Mesendoderm (in vitro differentiated cells): Measurements from ENCODE around the gene SAV1.

Experiments used
- DNase-seq: peaks from one replicate; pipeline ENCODE4 v3.0.0; 2013
- H2AK5ac ChIP-seq: 2 replicates; pipeline ENCODE4 v1.6.1; 2013; ENCODE audit warnings: low read length, inconsistent platforms
- H2BK120ac ChIP-seq: 2 replicates; pipeline ENCODE4 v1.6.1; 2013; ENCODE audit warnings: low read depth, mild to moderate bottlenecking, low read length, moderate library complexity, mixed read lengths
- H2BK15ac ChIP-seq: replicated peaks from 2 replicates; pipeline ENCODE4 v1.6.1; 2013; ENCODE audit warnings: low read depth, mild to moderate bottlenecking, moderate library complexity
- H2BK5ac ChIP-seq: 2 replicates; pipeline ENCODE4 v1.6.1; 2013; ENCODE audit warnings: low read length, inconsistent platforms
- H3K18ac ChIP-seq: 2 replicates; pipeline ENCODE4 v1.6.1; 2013; ENCODE audit warnings: mild to moderate bottlenecking, low read length, mixed read lengths
- H3K23ac ChIP-seq: one replicate; pipeline ENCODE4 v1.6.1; 2013; ENCODE audit warnings: low read length
- H3K27ac ChIP-seq: 2 replicates; pipeline ENCODE4 v1.5.1; 2013; ENCODE audit warnings: low read depth, mild to moderate bottlenecking, inconsistent platforms, low read length, moderate library complexity
- H3K27me3 ChIP-seq: 2 replicates; pipeline ENCODE4 v1.6.1; 2013; ENCODE audit warnings: low read length, control low read depth, mild to moderate bottlenecking, inconsistent platforms; ENCODE audit not compliant: insufficient read depth, poor library complexity
- H3K36me3 ChIP-seq: 2 replicates; pipeline ENCODE4 v1.6.1; 2013; ENCODE audit warnings: low read length, inconsistent platforms; ENCODE audit not compliant: control insufficient read depth, insufficient read depth
- H3K4ac ChIP-seq: one replicate; pipeline ENCODE4 v1.6.1; 2013; ENCODE audit warnings: low read depth, mild to moderate bottlenecking, low read length, moderate library complexity
- H3K4me1 ChIP-seq: 2 replicates; pipeline ENCODE4 v1.6.1; 2013; ENCODE audit warnings: low read depth, low read length, inconsistent platforms; ENCODE audit not compliant: control insufficient read depth
- H3K4me2 ChIP-seq: 2 replicates; pipeline ENCODE4 v1.6.1; 2013; ENCODE audit warnings: low read length
- H3K4me3 ChIP-seq: 2 replicates; pipeline ENCODE4 v1.5.1; 2013; ENCODE audit warnings: mild to moderate bottlenecking, low read length
- H3K56ac ChIP-seq: one replicate; pipeline ENCODE4 v1.6.1; 2013; ENCODE audit warnings: low read length
- H3K79me1 ChIP-seq: 2 replicates; pipeline ENCODE4 v1.6.1; 2013; ENCODE audit warnings: low read length, inconsistent platforms
- H3K79me2 ChIP-seq: 2 replicates; pipeline ENCODE4 v1.6.1; 2013; ENCODE audit warnings: mild to moderate bottlenecking, low read length; ENCODE audit not compliant: control insufficient read depth, insufficient read depth
- H3K9ac ChIP-seq: 2 replicates; pipeline ENCODE4 v1.6.1; 2013; ENCODE audit warnings: low read length, inconsistent platforms
- H4K5ac ChIP-seq: one replicate; pipeline ENCODE4 v1.6.1; 2013; ENCODE audit warnings: low read length
- H4K8ac ChIP-seq: one replicate; pipeline ENCODE4 v1.6.1; 2013; ENCODE audit warnings: low read depth, mild to moderate bottlenecking, control low read depth, low read length, moderate library complexity
- WGBS: extraction: QIAGEN DNeasy Blood & Tissue Kit; methylation state at CpG from one replicate; pipeline ENCODE4 v1.1.7; 2013; ENCODE audit warnings: low lambda C conversion rate, missing lambda C conversion rate; ENCODE audit not compliant: insufficient coverage; ENCODE audit errors: extremely low coverage; 5-methylcytosine and 5-hydroxymethylcytosine counted together

SAV1 gene

GRCh38 chr14:50624447-50624846 lies 43.7 kb downstream of the SAV1 start:
- Histone ChIP-seq H2BK120ac (no peak overlapping the region), H3K18ac (no peak overlapping the region), H3K27me3 (no peaks in the 10 kb centered on the region), H3K36me3 (no peaks in the 10 kb centered on the region), H3K79me2 (no peaks in the 10 kb centered on the region), H3K4me1 (no peaks in the 10 kb centered on the region), H3K4me2 (no peak overlapping the region), H2AK5ac (no peak overlapping the region), H3K23ac (no peak overlapping the region), H3K27ac (no peak overlapping the region), H3K79me1 (no peaks in the 10 kb centered on the region), H3K9ac (no peak overlapping the region), H3K56ac (no peak overlapping the region), H4K5ac (no peak overlapping the region), H3K4ac (no peak overlapping the region), H3K4me3 (no peak overlapping the region), H2BK5ac (no peak overlapping the region), H2BK15ac (no peak overlapping the region), H4K8ac (no peak overlapping the region)
- DNase-seq: no peak
- WGBS: no CpG with 5 or more reads among the region's 1 CpG

- Histone ChIP-seq H3K4me1 (no peaks in the 10 kb centered on the region), H2AK5ac (no peak overlapping the region), H3K79me1 (no peaks in the 10 kb centered on the region), H3K4me3 (no peak overlapping the region), H3K9ac (no peak overlapping the region), H4K5ac (no peak overlapping the region), H3K18ac (no peak overlapping the region), H3K4ac (no peak overlapping the region), H2BK5ac (no peak overlapping the region), H3K27me3 (no peaks in the 10 kb centered on the region), H3K79me2 (no peaks in the 10 kb centered on the region), H2BK120ac (no peak overlapping the region), H3K4me2 (no peak overlapping the region), H3K23ac (no peak overlapping the region), H2BK15ac (no peak overlapping the region), H3K56ac (no peak overlapping the region), H3K27ac (no peak overlapping the region), H3K36me3 (no peaks in the 10 kb centered on the region), H4K8ac (no peak overlapping the region)
- no peak for DNase-seq
- no CpG with 5 or more reads among the region's 1 CpG for WGBS
Measured at GRCh38 chr14:50622978-50623377, 45.1 kb downstream of the SAV1 start.

- no peak overlapping the region for H2BK15ac ChIP-seq
- no peaks in the 10 kb centered on the region for H3K79me1 ChIP-seq
- no peak overlapping the region for H4K8ac ChIP-seq
- H3K56ac ChIP-seq: no peak overlapping the region
- H3K79me2 ChIP-seq: no peaks in the 10 kb centered on the region
- no peak overlapping the region for H2BK120ac ChIP-seq
- no peak overlapping the region for H3K23ac ChIP-seq
- H3K9ac ChIP-seq: no peak overlapping the region
- H3K36me3 ChIP-seq: no peaks in the 10 kb centered on the region
- H3K27me3 ChIP-seq: no peaks in the 10 kb centered on the region
- H3K27ac ChIP-seq: no peak overlapping the region
- no peak overlapping the region for H3K18ac ChIP-seq
- no peak overlapping the region for H3K4me3 ChIP-seq
- no peak for DNase-seq
- no peak overlapping the region for H2AK5ac ChIP-seq
- H4K5ac ChIP-seq: no peak overlapping the region
- H3K4ac ChIP-seq: no peak overlapping the region
- no peak overlapping the region for H2BK5ac ChIP-seq
- no CpG with 5 or more reads among the region's 4 CpGs for WGBS
- H3K4me1 ChIP-seq: no peaks in the 10 kb centered on the region
- H3K4me2 ChIP-seq: no peak overlapping the region
Measured at GRCh38 chr14:50620341-50620740, 47.8 kb downstream of the SAV1 start.

DNA sequence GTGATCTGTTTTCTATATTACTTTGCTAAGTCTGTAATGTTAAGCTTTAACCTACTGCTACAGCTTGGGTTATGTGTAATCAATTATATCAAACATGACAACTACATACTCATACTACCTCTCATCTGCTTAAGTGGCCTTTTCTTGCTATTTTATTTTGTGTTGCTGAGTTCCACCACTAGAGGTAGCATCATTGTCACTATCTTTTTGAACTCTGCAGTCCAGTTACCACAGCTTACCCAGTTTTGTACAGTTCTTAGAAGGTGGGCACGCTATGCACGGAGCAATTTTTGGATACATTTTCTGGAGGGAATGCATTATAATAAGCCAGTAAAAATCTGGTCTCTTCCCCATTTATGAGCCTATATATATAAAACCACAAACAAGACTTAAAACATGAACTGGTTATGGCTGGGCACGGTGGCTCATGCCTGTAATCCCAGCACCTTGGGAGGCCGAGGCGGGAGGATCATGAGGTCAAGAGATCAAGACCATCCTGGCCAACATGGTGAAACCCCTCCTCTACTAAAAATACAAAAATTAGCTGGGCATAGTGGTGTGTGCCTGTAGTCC lies 48.5 kb downstream of the SAV1 start:
- Histone ChIP-seq H2BK15ac (no peak overlapping the region), H3K23ac (no peak overlapping the region), H3K18ac (no peak overlapping the region), H2AK5ac (no peak overlapping the region), H3K4me3 (no peak overlapping the region), H3K79me1 (no peaks in the 10 kb centered on the region), H3K56ac (no peak overlapping the region), H3K4ac (no peak overlapping the region), H3K36me3 (no peaks in the 10 kb centered on the region), H3K27me3 (no peaks in the 10 kb centered on the region), H3K4me2 (no peak overlapping the region), H4K5ac (no peak overlapping the region), H2BK120ac (no peak overlapping the region), H3K79me2 (no peaks in the 10 kb centered on the region), H3K4me1 (no peaks in the 10 kb centered on the region), H2BK5ac (no peak overlapping the region), H4K8ac (no peak overlapping the region), H3K9ac (no peak overlapping the region), H3K27ac (no peak overlapping the region)
- peak; percentile 47 for DNase-seq
- no CpG with 5 or more reads among the region's 5 CpGs for WGBS

DNA sequence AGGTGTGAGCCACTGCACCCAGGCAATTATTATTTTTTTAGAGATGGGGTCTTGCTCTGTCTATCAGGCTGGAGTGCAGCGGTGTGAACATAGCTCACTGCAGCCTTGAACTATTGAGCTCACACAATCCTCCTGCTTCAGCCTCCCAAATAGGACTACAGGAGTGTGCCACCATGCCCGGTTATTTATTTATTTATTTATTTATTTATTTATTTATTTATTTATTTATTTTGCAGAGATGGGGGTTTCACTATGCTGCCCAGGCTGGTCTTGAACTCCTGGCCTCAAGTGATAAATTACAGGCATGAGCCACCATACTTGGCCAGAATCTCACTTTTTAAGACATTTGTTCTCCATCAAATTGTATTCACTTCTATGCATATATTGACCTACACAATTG lies 51.8 kb downstream of the SAV1 start:
- Histone ChIP-seq H2AK5ac (no peak overlapping the region), H4K8ac (no peak overlapping the region), H2BK15ac (no peak overlapping the region), H2BK5ac (no peak overlapping the region), H3K23ac (no peak overlapping the region), H3K36me3 (no peaks in the 10 kb centered on the region), H3K4me1 (no peaks in the 10 kb centered on the region), H3K4me2 (no peak overlapping the region), H3K4me3 (no peak overlapping the region), H3K56ac (no peak overlapping the region), H3K79me2 (no peaks in the 10 kb centered on the region), H3K9ac (no peak overlapping the region), H3K79me1 (no peaks in the 10 kb centered on the region), H2BK120ac (no peak overlapping the region), H3K18ac (no peak overlapping the region), H3K27ac (no peak overlapping the region), H3K4ac (no peak overlapping the region), H3K27me3 (no peaks in the 10 kb centered on the region), H4K5ac (no peak overlapping the region)
- no peak for DNase-seq
- WGBS: no CpG with 5 or more reads among the region's 2 CpGs

GRCh38 chr14:50615552-50615951 lies 52.6 kb downstream of the SAV1 start:
- no peak overlapping the region for H3K23ac ChIP-seq
- no peak for DNase-seq
- H3K18ac ChIP-seq: no peak overlapping the region
- no peak overlapping the region for H3K9ac ChIP-seq
- no peak overlapping the region for H4K5ac ChIP-seq
- H4K8ac ChIP-seq: no peak overlapping the region
- no peaks in the 10 kb centered on the region for H3K36me3 ChIP-seq
- no peaks in the 10 kb centered on the region for H3K79me1 ChIP-seq
- H2BK5ac ChIP-seq: no peak overlapping the region
- no peak overlapping the region for H3K4me2 ChIP-seq
- H3K79me2 ChIP-seq: no peaks in the 10 kb centered on the region
- H2BK15ac ChIP-seq: no peak overlapping the region
- H2AK5ac ChIP-seq: no peak overlapping the region
- H2BK120ac ChIP-seq: no peak overlapping the region
- no peak overlapping the region for H3K4ac ChIP-seq
- no peak overlapping the region for H3K27ac ChIP-seq
- WGBS: no CpG with 5 or more reads among the region's 2 CpGs
- H3K4me1 ChIP-seq: no peaks in the 10 kb centered on the region
- H3K27me3 ChIP-seq: no peaks in the 10 kb centered on the region
- no peak overlapping the region for H3K4me3 ChIP-seq
- H3K56ac ChIP-seq: no peak overlapping the region
